Neural crest cell (in vitro differentiated cells): Measurements from ENCODE around the gene HOXA4. TPM values are rescaled to one million over a fixed set of nuclear protein-coding genes. Genes with fewer than 3 reads are reported as not detected.

Experiments used
- DNase-seq: peaks from one replicate; pipeline ENCODE4 v3.0.0; 2021; ENCODE audit warnings: low read depth, mixed read lengths, low spot score
- H3K27ac Mint-ChIP-seq: one replicate; pipeline ENCODE4 v1.8.0; 2021; ENCODE audit warnings: mild to moderate bottlenecking, mixed read lengths; ENCODE audit not compliant: unreplicated experiment
- H3K27me3 Mint-ChIP-seq: 2 replicates; pipeline ENCODE4 v1.8.0; 2021; ENCODE audit warnings: low read depth, mild to moderate bottlenecking, mixed read lengths
- H3K36me3 Mint-ChIP-seq: 2 replicates; pipeline ENCODE4 v1.8.0; 2021; ENCODE audit warnings: low read depth, mild to moderate bottlenecking, mixed read lengths
- H3K4me1 Mint-ChIP-seq: 2 replicates; pipeline ENCODE4 v1.8.0; 2021; ENCODE audit warnings: mixed read lengths
- H3K4me3 Mint-ChIP-seq: one replicate; pipeline ENCODE4 v1.8.0; 2021; ENCODE audit warnings: mild to moderate bottlenecking, mixed read lengths
- H3K9me3 Mint-ChIP-seq: 2 replicates; pipeline ENCODE4 v1.8.0; 2021; ENCODE audit warnings: mixed read lengths
- CTCF ChIP-seq: fragments of 200-600 bp; sonication (generic); conservative IDR thresholded peaks from 2 replicates; pipeline ENCODE4 v1.5.0; 2021; ENCODE audit warnings: antibody characterized with exemption, mild to moderate bottlenecking
- total RNA-seq: library from RNA; stranded (reverse); gene quantifications from 2 replicates; pipeline ENCODE4 v1.2.1, GENCODE V29; 2021

The HOXA4 gene
- total RNA-seq, 1 donor from 2014 or later: 0.68 TPM

DNA sequence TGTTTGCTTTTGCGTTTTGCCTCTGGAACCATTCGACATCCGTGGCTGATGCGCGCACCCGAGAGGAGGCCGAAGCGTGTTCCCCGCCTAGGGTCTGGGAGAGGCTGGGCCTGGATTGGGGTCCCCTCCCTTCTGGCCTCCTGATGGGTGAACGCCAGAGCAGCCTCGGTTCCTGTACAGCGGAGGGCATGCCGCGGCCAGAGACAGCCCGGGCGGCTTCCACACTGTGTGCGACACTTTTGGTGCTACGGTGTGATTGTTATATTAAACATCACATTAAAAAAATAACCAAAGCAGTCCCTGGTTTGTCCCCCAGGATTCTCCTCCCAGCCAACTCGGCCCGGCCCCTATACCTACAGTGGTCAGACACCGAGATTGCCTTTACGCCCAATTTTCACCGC is 29.6 kb upstream of the HOXA4 start:
- peaks cover 19% of the 10 kb centered on the region for H3K4me1 Mint-ChIP-seq
- TF ChIP-seq CTCF: no peak
- H3K9me3 Mint-ChIP-seq: no peaks in the 10 kb centered on the region
- H3K27me3 Mint-ChIP-seq: peaks cover 95% of the 10 kb centered on the region
- no peak overlapping the region for H3K27ac Mint-ChIP-seq
- H3K4me3 Mint-ChIP-seq: peak overlapping the region; percentile 77
- H3K36me3 Mint-ChIP-seq: peaks cover 7% of the 10 kb centered on the region
- DNase-seq: no peak

DNA sequence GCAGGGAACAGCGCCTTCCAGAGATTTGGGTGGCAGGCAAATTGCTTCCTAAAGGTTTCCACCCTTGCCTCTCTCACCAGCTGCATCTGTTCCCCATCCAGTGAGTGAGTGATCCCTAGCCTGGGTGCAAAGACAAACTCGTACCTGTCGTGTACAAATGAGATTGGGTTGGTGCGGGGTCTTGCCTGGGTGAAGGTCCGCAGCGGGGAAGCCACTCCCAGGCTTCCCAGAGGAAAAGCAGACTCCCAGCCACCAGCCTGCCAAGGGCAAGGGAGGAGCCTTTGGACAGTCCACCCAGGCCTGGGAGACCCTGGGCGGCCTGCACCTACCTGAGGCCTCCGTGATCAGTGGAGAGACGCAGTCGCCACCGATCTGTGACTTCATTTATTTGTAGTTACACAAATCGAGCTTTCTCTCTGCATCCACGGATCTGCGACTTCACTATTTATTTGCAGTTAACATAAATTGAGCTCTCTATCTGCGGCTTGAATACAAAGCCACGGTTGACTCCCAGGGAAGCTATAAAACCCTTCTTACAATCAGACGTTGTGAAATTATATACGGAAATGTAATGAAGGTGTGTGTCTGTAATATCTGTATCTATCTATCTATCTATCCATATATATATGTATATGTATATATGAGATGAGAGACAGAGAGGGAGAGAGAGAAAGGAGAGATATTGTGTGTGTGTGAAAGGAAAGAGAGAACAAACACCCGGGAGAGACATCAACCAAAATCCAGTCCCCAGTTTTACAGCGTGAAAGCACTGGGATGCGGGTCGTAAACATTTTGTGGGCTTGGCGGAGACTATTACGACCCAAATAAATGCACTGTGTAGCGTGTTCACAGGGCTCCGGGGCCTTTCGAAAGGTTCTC is 28.9 kb upstream of the HOXA4 start:
- peak overlapping the region; percentile 77 for H3K4me3 Mint-ChIP-seq
- no peak overlapping the region for H3K27ac Mint-ChIP-seq
- DNase-seq: no peak

GRCh38 chr7:27158436-27159265 is 28.1 kb upstream of the HOXA4 start:
- peaks cover 97% of the 10 kb centered on the region for H3K27me3 Mint-ChIP-seq
- H3K4me3 Mint-ChIP-seq: peak overlapping the region; percentile 77
- H3K36me3 Mint-ChIP-seq: peaks cover 6% of the 10 kb centered on the region
- H3K27ac Mint-ChIP-seq: no peak overlapping the region
- H3K4me1 Mint-ChIP-seq: peaks cover 21% of the 10 kb centered on the region
- H3K9me3 Mint-ChIP-seq: no peaks in the 10 kb centered on the region
- no peak for DNase-seq
- no peak for TF ChIP-seq CTCF

More for the DNA sequence above, 28.9 kb upstream of the HOXA4 start:
- H3K4me1 Mint-ChIP-seq: peaks cover 22% of the 10 kb centered on the region
- H3K9me3 Mint-ChIP-seq: no peaks in the 10 kb centered on the region
- H3K27me3 Mint-ChIP-seq: peaks cover 97% of the 10 kb centered on the region
- peaks cover 10% of the 10 kb centered on the region for H3K36me3 Mint-ChIP-seq
- no peak for TF ChIP-seq CTCF

- Mint-ChIP-seq H3K27me3 (peaks cover 97% of the 10 kb centered on the region), H3K4me1 (peaks cover 22% of the 10 kb centered on the region), H3K9me3 (no peaks in the 10 kb centered on the region), H3K4me3 (peak overlapping the region; percentile 77), H3K27ac (peak overlapping the region; percentile 45), H3K36me3 (peaks cover 6% of the 10 kb centered on the region)
- no peak for DNase-seq
- TF ChIP-seq CTCF: no peak
Measured at GRCh38 chr7:27157702-27158431, 27.3 kb upstream of the HOXA4 start.

GRCh38 chr7:27156916-27157701 is 26.6 kb upstream of the HOXA4 start:
- H3K4me3 Mint-ChIP-seq: peak overlapping the region; percentile 77
- no peak for DNase-seq

More at GRCh38 chr7:27156916-27157701, 26.6 kb upstream of the HOXA4 start:
- H3K27ac Mint-ChIP-seq: no peak overlapping the region
- peaks cover 97% of the 10 kb centered on the region for H3K27me3 Mint-ChIP-seq
- no peaks in the 10 kb centered on the region for H3K9me3 Mint-ChIP-seq
- peaks cover 22% of the 10 kb centered on the region for H3K4me1 Mint-ChIP-seq
- no peak for TF ChIP-seq CTCF
- peaks cover 6% of the 10 kb centered on the region for H3K36me3 Mint-ChIP-seq
